Endometrial microvascular endothelial cells (primary cell): Measurements from ENCODE around the gene SMARCD3. TPM values are rescaled to one million over a fixed set of nuclear protein-coding genes. Genes with fewer than 3 reads are reported as not detected.

Experiments
- in situ Hi-C: cut with HindIII; loops from 2 replicates; pipeline ENCODE4 v1.10.0; 2017; ENCODE audit warnings: low sequenced_read_pairs, low pct_unique_long_range_greater_than_20kb; ENCODE audit errors: inconsistent ontology term
- total RNA-seq: library from RNA; depleted of rRNA; stranded (reverse); fragments of >200 nt; gene quantifications from one replicate; pipeline ENCODE4 v1.2.3, GENCODE V29; 2015; ENCODE audit errors: inconsistent ontology term

SMARCD3 gene
- total RNA-seq, 1 donor from 2014 or later = 2.9 TPM

GRCh38 chr7:151240942-151241754 lies 7.3 kb downstream of the SMARCD3 start:
- in situ Hi-C loops = no loop called here

DNA sequence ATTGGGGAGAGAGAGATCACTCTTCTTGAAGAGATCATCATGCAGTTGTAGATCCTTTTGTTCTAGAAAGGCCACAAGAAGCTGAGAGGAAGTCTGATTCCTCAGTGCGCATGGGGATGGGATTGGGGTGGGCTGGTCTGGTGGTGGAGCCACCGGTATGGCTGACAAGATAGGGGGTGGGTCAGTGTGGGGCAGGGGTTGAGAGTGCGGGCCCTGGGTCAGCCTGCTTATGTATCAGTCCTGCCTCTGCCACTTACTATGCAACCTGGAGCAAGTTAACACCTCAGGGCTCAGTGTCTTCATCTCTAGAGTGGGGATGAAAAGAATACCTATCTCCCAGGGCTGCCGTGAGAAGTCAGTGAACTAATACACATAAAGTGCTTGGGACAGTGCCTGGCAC lies 8.0 kb downstream of the SMARCD3 start:
- in situ Hi-C loops = no loop called here

DNA sequence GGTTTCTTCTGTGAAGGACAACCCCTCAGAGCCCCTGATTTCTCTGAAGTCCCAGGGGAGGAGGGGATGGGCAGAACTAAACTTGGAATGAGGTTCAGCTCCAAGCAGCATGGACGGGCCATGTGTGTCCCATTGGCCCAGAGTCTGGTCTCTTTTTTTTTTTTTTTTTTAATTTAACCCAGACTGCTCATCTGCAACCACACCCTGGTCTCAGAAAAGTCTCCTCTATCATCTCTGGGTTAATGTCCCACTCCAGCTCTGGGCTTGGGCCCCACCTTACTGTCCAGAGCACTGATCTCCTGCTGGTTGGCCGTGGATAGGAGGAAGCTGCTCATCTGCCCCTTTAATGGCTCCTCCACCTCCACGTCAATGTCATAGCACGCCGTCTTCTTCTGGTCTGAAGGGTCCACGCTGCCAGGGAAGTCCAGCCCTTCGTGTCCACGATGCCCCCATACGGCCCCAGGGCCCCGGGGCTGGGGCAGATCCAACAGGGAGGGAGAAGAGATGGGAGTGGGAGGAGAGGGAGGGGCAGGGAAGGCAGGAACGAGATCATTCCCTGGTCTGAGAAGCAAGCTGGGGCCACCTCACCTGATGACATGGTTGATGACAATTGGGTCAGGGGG lies 8.5 kb downstream of the SMARCD3 start:
- in situ Hi-C loops = no loop called here

GRCh38 chr7:151238924-151239836 lies 9.3 kb downstream of the SMARCD3 start:
- in situ Hi-C loops = no loop called here

- in situ Hi-C loops = no loop called here
These were observed 10.2 kb downstream of the SMARCD3 start for GRCh38 chr7:151238190-151238810.

DNA sequence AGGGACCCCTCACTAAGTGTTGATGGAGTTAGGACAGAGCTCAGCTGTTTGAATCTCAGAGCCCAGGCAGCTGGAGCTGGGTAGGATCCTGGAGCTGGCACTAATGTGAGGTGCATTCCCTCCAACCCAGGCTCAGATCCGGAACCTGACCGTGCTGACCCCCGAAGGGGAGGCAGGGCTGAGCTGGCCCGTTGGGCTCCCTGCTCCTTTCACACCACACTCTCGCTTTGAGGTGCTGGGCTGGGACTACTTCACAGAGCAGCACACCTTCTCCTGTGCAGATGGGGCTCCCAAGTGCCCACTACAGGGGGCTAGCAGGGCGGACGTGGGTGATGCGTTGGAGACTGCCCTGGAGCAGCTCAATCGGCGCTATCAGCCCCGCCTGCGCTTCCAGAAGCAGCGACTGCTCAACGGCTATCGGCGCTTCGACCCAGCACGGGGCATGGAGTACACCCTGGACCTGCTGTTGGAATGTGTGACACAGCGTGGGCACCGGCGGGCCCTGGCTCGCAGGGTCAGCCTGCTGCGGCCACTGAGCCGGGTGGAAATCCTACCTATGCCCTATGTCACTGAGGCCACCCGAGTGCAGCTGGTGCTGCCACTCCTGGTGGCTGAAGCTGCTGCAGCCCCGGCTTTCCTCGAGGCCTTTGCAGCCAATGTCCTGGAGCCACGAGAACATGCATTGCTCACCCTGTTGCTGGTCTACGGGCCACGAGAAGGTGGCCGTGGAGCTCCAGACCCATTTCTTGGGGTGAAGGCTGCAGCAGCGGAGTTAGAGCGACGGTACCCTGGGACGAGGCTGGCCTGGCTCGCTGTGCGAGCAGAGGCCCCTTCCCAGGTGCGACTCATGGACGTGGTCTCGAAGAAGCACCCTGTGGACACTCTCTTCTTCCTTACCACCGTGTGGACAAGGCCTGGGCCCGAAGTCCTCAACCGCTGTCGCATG lies 11.0 kb downstream of the SMARCD3 start:
- in situ Hi-C loops = no loop called here

DNA sequence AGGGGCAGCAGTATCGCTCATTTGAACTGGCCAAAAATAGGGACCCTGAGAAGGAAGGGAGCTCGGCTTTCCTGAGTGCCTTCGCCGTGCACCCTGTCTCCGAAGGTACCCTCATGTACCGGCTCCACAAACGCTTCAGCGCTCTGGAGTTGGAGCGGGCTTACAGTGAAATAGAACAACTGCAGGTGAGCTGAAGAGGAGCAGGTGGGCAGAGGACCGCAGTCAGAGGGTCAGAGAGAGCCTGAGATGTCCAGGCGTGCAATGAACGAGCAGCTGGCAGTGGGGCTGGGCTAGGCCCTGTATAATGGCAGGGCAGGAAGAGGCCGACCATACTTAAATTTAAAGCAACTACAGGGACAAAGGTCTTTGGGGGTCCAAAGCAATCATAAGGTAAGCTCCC lies 12.1 kb downstream of the SMARCD3 start:
- in situ Hi-C loops = no loop called here

DNA sequence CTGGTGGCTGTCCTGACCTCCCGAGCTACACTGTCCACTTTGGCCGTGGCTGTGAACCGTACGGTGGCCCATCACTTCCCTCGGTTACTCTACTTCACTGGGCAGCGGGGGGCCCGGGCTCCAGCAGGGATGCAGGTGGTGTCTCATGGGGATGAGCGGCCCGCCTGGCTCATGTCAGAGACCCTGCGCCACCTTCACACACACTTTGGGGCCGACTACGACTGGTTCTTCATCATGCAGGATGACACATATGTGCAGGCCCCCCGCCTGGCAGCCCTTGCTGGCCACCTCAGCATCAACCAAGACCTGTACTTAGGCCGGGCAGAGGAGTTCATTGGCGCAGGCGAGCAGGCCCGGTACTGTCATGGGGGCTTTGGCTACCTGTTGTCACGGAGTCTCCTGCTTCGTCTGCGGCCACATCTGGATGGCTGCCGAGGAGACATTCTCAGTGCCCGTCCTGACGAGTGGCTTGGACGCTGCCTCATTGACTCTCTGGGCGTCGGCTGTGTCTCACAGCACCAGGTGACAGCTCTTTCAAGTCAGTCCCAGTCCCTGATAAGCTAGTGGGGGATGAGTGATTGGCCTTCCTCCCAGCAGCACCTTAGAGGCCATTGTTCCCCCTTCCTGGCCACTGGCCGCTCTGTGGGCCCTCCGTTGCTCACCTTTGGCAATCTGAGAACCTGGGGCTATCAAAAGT lies 13.3 kb downstream of the SMARCD3 start:
- in situ Hi-C loops = no loop called here

DNA sequence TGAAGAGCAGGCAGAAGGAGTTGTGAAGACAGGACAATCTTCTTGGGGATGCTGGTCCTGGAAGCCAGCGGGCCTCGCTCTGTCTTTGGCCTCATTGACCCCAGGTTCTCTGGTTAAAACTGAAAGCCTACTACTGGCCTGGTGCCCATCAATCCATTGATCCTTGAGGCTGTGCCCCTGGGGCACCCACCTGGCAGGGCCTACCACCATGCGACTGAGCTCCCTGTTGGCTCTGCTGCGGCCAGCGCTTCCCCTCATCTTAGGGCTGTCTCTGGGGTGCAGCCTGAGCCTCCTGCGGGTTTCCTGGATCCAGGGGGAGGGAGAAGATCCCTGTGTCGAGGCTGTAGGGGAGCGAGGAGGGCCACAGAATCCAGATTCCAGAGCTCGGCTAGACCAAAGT lies 14.7 kb downstream of the SMARCD3 start:
- in situ Hi-C loops = no loop called here

DNA sequence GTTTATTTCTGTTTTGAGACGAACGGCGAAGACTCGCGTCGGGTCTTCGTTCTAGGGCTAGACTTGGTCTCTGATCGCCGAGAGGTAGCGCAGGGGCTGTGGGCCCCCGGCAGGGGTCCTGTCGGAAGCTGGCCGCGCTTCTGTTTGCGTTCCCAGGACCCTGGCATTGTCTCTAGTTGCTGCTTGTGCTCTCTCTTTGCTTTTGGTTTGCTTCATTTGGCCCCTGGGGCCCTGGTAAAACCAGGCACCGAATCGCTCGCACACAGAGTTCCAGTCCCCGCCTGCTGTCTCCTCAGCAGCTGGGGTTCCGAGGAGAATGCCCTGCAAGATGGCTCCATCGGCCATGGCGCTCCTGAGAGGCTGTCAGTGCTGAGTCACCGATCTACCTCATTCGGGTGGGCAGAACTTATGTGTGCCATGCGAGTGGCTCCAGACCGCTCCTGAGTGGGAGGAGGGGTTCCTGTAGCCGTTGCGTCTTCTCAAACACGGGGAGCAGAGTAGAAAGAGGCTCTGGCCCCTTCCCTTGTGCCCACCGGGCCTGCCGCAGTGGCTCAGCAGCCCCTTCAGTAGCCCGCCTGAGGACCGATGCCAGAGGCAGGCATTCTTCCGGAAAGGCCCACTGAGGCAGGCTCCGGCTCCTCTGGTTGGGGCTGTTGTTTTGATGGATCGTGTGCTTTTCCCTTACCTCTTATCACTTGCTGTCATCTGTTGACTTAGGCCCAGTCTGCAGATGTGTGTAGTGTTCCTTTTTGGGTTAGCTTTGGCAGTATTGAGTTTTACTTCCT lies 15.4 kb downstream of the SMARCD3 start:
- in situ Hi-C loops = no loop called here

DNA sequence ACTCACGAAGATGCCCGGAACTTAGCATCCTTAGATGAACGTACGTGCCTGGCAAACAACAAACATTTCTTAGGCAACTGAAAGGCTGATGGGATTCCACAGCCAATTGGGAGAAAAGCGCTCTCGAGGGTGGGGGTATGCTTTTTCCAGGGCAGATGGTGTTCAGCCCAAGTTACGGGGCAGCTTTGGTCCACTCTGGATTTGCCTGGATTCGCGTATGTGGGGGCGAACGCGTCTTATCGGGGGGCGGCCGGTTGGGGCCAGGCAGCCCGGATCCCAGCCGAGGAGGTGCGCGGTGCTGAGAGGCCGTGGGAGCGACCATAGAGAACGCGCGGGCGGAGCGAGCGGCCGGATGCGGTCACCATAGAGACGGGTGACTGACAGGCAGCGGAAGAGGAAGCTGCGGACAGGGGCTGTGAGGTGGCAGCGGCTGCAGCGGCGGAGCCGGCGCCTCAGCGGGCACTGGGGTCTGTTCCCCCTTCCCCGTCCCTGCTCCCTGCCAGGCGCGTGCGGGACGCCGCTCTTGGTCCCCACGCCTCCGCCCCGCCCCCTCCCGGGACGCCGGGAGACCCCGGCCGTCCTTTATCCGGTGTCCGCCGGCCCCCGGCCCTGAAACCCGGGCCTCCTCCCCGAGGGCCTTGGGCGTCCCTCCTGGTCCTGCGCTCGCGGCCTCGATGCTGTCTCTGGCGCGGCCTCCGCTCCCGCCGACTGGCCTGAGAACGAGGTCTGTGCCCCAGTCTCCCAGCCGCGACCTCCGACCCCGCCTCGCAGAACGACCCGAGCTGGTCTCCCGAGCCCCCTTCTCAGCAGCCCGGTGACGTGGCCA lies 16.2 kb downstream of the SMARCD3 start, which contains the start of gene CHPF2:
TSS of gene CHPF2 (plus strand) at position 393 of the 826 bp plus-strand sequence. CDS start 1,529 bp downstream, outside the sequence.
- in situ Hi-C loops = no loop called here

- in situ Hi-C loops = no loop called here
These were observed 17.4 kb downstream of the SMARCD3 start for GRCh38 chr7:151231080-151231479.

- in situ Hi-C loops = no loop called here
These were observed 19.2 kb downstream of the SMARCD3 start for GRCh38 chr7:151229249-151229648.

GRCh38 chr7:151228024-151228866 lies 20.2 kb downstream of the SMARCD3 start:
- in situ Hi-C loops = no loop called here
